SK-N-SH (cell line): ENCODE measurements around the gene CDAN1. TPM values are rescaled to one million over a fixed set of nuclear protein-coding genes. Genes with fewer than 3 reads are reported as not detected.
A peak's percentile ranks its signal among the peaks of the same experiment; 100 is the strongest.

Experiments
- CTCF ChIA-PET: fragments of 300-600, 350-600 bp; formaldehyde crosslinking; extraction: SDS; loops from one replicate; lab custom pipeline; 2021; lab: Yijun Ruan, JAX
- POLR2A ChIA-PET: fragments of 350-600 bp; sonication (Branson Sonifier 250); formaldehyde crosslinking; extraction: SDS; loops from one replicate; lab custom pipeline; 2020; ENCODE audit warnings: antibody characterized with exemption, inconsistent platforms; lab: Yijun Ruan, JAX
- DNase-seq: peaks from one replicate; pipeline ENCODE4 v3.0.0; 2012
- H2AFZ ChIP-seq: fragments of 200-600 bp; sonication (generic); 2 replicates; pipeline ENCODE4 v1.8.1; 2016; ENCODE audit warnings: antibody characterized with exemption, mild to moderate bottlenecking, low read depth
- H3F3A ChIP-seq: fragments of 200-600 bp; sonication (generic); replicated peaks from 2 replicates; pipeline ENCODE3; 2016; ENCODE audit warnings: antibody characterized with exemption, mild to moderate bottlenecking; ENCODE audit not compliant: insufficient read depth
- H3K27ac ChIP-seq, 2 experiments: fragments of 200-500 bp in 1 of 2; fragments of 200-600 bp in 1 of 2; sonication (Bioruptor generic) in 1 of 2; sonication (generic), shearing (Covaris generic) in 1 of 2; 2 replicates each; pipeline versions ENCODE4 v1.5.1 to v1.6.1; 2014 to 2016; ENCODE audit warnings: low read depth in 2 of 2, inconsistent platforms in 1 of 2, low read length in 1 of 2, mild to moderate bottlenecking in 1 of 2, mixed read lengths in 1 of 2
- H3K27me3 ChIP-seq: fragments of 200-600 bp; sonication (generic), shearing (Covaris generic); 2 replicates; pipeline ENCODE4 v1.6.1; 2016; ENCODE audit warnings: mixed run types; ENCODE audit not compliant: insufficient read depth
- H3K36me3 ChIP-seq, 2 experiments: fragments of 200-500 bp in 1 of 2; fragments of 200-600 bp in 1 of 2; sonication (Bioruptor generic) in 1 of 2; sonication (generic) in 1 of 2; replicated peaks in 1 of 2; 2 replicates each; pipeline versions ENCODE3 to v1.5.1; 2014 to 2016; ENCODE audit warnings: low read length in 1 of 2, mild to moderate bottlenecking in 1 of 2; ENCODE audit not compliant: insufficient read depth in 2 of 2, control insufficient read depth in 1 of 2
- H3K4me1 ChIP-seq, 2 experiments: fragments of 200-500 bp in 1 of 2; fragments of 200-600 bp in 1 of 2; sonication (Bioruptor generic) in 1 of 2; sonication (generic), shearing (Covaris generic) in 1 of 2; 2 replicates each; pipeline versions ENCODE4 v1.5.1 to v1.6.1; 2014 to 2016; ENCODE audit warnings: low read depth in 1 of 2, low read length in 1 of 2, mixed run types in 1 of 2; ENCODE audit not compliant: insufficient read depth in 2 of 2, control insufficient read depth in 1 of 2
- H3K4me2 ChIP-seq: fragments of 200-600 bp; sonication (generic), shearing (Covaris generic); 2 replicates; pipeline ENCODE4 v1.6.1; 2017; ENCODE audit warnings: mixed run types
- H3K4me3 ChIP-seq, 2 experiments: fragments of 200-500 bp in 1 of 2; fragments of 200-600 bp in 1 of 2; sonication (Bioruptor generic) in 1 of 2; sonication (generic), shearing (Covaris generic) in 1 of 2; 2 replicates each; pipeline versions ENCODE4 v1.5.1 to v1.8.1; 2014 to 2016; ENCODE audit warnings: low read depth in 2 of 2, inconsistent platforms in 1 of 2, low read length in 1 of 2, mild to moderate bottlenecking in 1 of 2, mixed read lengths in 1 of 2, moderate library complexity in 1 of 2
- H3K79me2 ChIP-seq: fragments of 200-600 bp; sonication (generic); 2 replicates; pipeline ENCODE4 v1.8.1; 2017; ENCODE audit warnings: mild to moderate bottlenecking; ENCODE audit not compliant: insufficient read depth
- H3K9ac ChIP-seq: fragments of 200-600 bp; sonication (generic); 2 replicates; pipeline ENCODE4 v1.6.1; 2017; ENCODE audit warnings: mixed run types
- H3K9me2 ChIP-seq: fragments of 200-600 bp; sonication (generic); 2 replicates; pipeline ENCODE4 v1.6.1; 2017; ENCODE audit warnings: mixed run types
- H3K9me3 ChIP-seq: fragments of 200-600 bp; sonication (generic); 2 replicates; pipeline ENCODE4 v1.6.1; 2017; ENCODE audit warnings: mixed run types, mild to moderate bottlenecking, moderate library complexity
- H4K20me1 ChIP-seq: fragments of 200-600 bp; sonication (generic); 2 replicates; pipeline ENCODE4 v1.6.1; 2017; ENCODE audit warnings: mild to moderate bottlenecking, mixed run types; ENCODE audit not compliant: insufficient read depth
- CHD2 ChIP-seq: fragments of 150-350 bp; IDR thresholded peaks from 2 replicates; pipeline ENCODE4 v1.6.1; 2018; ENCODE audit warnings: low read length; ENCODE audit not compliant: partially characterized antibody
- CTCF ChIP-seq: fragments of 200-600 bp; sonication (generic); IDR thresholded peaks from 2 replicates; pipeline ENCODE4 v1.6.1; 2017; ENCODE audit warnings: antibody characterized with exemption, mild to moderate bottlenecking, moderate library complexity
- EP300 ChIP-seq, 2 experiments: IDR thresholded peaks; 2 replicates each; pipeline versions ENCODE4 v1.4.0 to v1.6.1; 2012; ENCODE audit warnings: borderline replicate concordance in 1 of 2, low read depth in 1 of 2, low read length in 1 of 2
- EZH2phosphoT487 ChIP-seq: fragments of 200-600 bp; sonication (generic); IDR thresholded peaks from 2 replicates; pipeline ENCODE4 v1.6.1; 2017; ENCODE audit warnings: low read depth, mixed run types, mild to moderate bottlenecking, antibody characterized with exemption, moderate library complexity, borderline replicate concordance
- FOSL2 ChIP-seq: IDR thresholded peaks from 2 replicates; pipeline ENCODE4 v1.4.0; 2012; ENCODE audit warnings: low read depth, mild to moderate bottlenecking, moderate library complexity, borderline replicate concordance
- FOXJ3 ChIP-seq: sonication (generic); formaldehyde crosslinking; IDR thresholded peaks from 2 replicates; pipeline ENCODE4 v1.5.1; 2020; ENCODE audit warnings: mild to moderate bottlenecking, missing genetic modification reagents
- GABPA ChIP-seq: IDR thresholded peaks from 2 replicates; pipeline ENCODE4 v1.4.0; 2012; ENCODE audit warnings: low read depth, mild to moderate bottlenecking
- GATA2 ChIP-seq: sonication (generic); formaldehyde crosslinking; IDR thresholded peaks from 2 replicates; pipeline ENCODE4 v1.5.0; 2020; ENCODE audit warnings: mild to moderate bottlenecking, missing genetic modification reagents
- JUND ChIP-seq: IDR thresholded peaks from 2 replicates; pipeline ENCODE4 v1.4.0; 2012
- MAX ChIP-seq: IDR thresholded peaks from 2 replicates; pipeline ENCODE4 v1.4.0; 2012; ENCODE audit warnings: low read depth
- MEF2A ChIP-seq: IDR thresholded peaks from 2 replicates; pipeline ENCODE4 v1.4.0; 2012; ENCODE audit warnings: low read depth, borderline replicate concordance
- NRF1 ChIP-seq: IDR thresholded peaks from 2 replicates; pipeline ENCODE4 v1.6.1; 2012; ENCODE audit warnings: low read depth, mild to moderate bottlenecking, low read length
- PBX3 ChIP-seq: IDR thresholded peaks from 2 replicates; pipeline ENCODE4; 2012
- RCOR1 ChIP-seq: fragments of 150-350 bp; IDR thresholded peaks from 2 replicates; pipeline ENCODE4 v1.6.1; 2017; ENCODE audit warnings: antibody characterized with exemption, low read length
- RFX5 ChIP-seq: IDR thresholded peaks from 2 replicates; pipeline ENCODE4 v1.6.1; 2012; ENCODE audit warnings: mild to moderate bottlenecking, improper control_type of control experiment, low read length
- SIN3A ChIP-seq: IDR thresholded peaks from 2 replicates; pipeline ENCODE4 v1.6.1; 2012; ENCODE audit warnings: low read depth, mild to moderate bottlenecking, low read length, moderate library complexity, borderline replicate concordance
- SMC3 ChIP-seq: IDR thresholded peaks from 2 replicates; pipeline ENCODE4 v1.6.1; 2012; ENCODE audit warnings: low read depth, low read length, improper control_type of control experiment
- TAF1 ChIP-seq: IDR thresholded peaks from 2 replicates; pipeline ENCODE4 v1.6.1; 2012; ENCODE audit warnings: low read depth, mild to moderate bottlenecking, low read length, moderate library complexity, borderline replicate concordance
- TEAD4 ChIP-seq: IDR thresholded peaks from 2 replicates; pipeline ENCODE4 v1.4.0; 2012; ENCODE audit warnings: mild to moderate bottlenecking, borderline replicate concordance; ENCODE audit not compliant: insufficient read depth
- USF2 ChIP-seq: fragments of 150-350 bp; IDR thresholded peaks from 2 replicates; pipeline ENCODE4 v1.6.1; 2017; ENCODE audit warnings: antibody characterized with exemption, low read length, low read depth, borderline replicate concordance
- YY1 ChIP-seq: IDR thresholded peaks from 2 replicates; pipeline ENCODE4 v1.4.0; 2012; ENCODE audit warnings: low read depth, mild to moderate bottlenecking
- WGBS: methylation state at CpG from one replicate; pipeline ENCODE4 v1.1.6; 2017; ENCODE audit warnings: low lambda C conversion rate; 5-methylcytosine and 5-hydroxymethylcytosine counted together
- polyA plus RNA-seq, 3 experiments: library from polyadenylated mRNA; depleted of rRNA; stranded (reverse); fragments of >200 nt; gene quantifications; 2 replicates each; pipeline ENCODE4 v1.2.3, GENCODE V29; 2012
- TF ChIP-seq, protein P1 (sequence below): IDR thresholded peaks from 2 replicates; pipeline ENCODE4 v1.4.0; 2012; ENCODE audit warnings: low read depth, borderline replicate concordance
- TF ChIP-seq, protein P2 (sequence below): fragments of 150-350 bp; IDR thresholded peaks from 2 replicates; pipeline ENCODE4 v1.6.1; 2016; ENCODE audit warnings: mild to moderate bottlenecking, low read depth, low read length

The CDAN1 gene
- polyA plus RNA-seq, 1 of the 3 experiments (the other 2 are of a cell fraction), result 6.2 TPM

GRCh38 chr15:42744195-42744594, 7.3 kb upstream of the CDAN1 start (continued):
- TF ChIP-seq PBX3 (no peak), TAF1 (no peak), GABPA (no peak), TEAD4 (no peak), MAX (no peak), RCOR1 (no peak), RFX5 (no peak), JUND (no peak), FOXJ3 (no peak), NRF1 (no peak), SMC3 (no peak), MEF2A (no peak)
- TF ChIP-seq, protein P1, sequence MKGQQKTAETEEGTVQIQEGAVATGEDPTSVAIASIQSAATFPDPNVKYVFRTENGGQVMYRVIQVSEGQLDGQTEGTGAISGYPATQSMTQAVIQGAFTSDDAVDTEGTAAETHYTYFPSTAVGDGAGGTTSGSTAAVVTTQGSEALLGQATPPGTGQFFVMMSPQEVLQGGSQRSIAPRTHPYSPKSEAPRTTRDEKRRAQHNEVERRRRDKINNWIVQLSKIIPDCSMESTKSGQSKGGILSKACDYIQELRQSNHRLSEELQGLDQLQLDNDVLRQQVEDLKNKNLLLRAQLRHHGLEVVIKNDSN, result no peak
- TF ChIP-seq, protein P2, sequence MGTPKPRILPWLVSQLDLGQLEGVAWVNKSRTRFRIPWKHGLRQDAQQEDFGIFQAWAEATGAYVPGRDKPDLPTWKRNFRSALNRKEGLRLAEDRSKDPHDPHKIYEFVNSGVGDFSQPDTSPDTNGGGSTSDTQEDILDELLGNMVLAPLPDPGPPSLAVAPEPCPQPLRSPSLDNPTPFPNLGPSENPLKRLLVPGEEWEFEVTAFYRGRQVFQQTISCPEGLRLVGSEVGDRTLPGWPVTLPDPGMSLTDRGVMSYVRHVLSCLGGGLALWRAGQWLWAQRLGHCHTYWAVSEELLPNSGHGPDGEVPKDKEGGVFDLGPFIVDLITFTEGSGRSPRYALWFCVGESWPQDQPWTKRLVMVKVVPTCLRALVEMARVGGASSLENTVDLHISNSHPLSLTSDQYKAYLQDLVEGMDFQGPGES, result no peak

DNA sequence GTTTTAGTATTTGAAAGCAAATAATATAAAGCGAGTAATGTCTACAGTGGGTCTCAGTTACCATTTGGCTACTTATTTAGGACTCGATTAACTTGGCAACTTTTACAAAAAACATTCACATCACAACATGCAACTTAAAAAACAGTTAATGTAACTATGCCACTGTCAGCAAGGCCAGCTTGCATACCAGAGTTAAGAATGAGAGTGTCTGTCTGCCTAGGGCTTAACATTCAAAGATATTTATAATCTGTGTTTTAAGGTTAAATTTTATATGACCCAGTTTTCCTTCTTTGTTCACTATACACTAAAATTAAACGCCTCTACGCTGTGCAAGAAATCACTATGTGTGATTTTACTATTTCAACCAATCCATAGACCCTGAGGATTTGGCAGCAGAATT, 5.2 kb upstream of the CDAN1 start:
- Histone ChIP-seq H3K79me2 (peaks cover 6% of the 10 kb centered on the region; the same call in 1 of the 2 replicates), H3K9ac (no peak overlapping the region), H3F3A (peaks cover 15% of the 10 kb centered on the region), H3K36me3 (peaks cover 20 to 25% of the 10 kb centered on the region in 2 experiments), H3K27ac (peak overlapping the region; percentile 29 to 98; a peak in 3 of 4 replicates), H3K4me2 (no peak overlapping the region), H3K4me3 (no peak overlapping the region), H3K9me3 (no peaks in the 10 kb centered on the region), H4K20me1 (no peaks in the 10 kb centered on the region), H2AFZ (no peak overlapping the region), H3K9me2 (no peaks in the 10 kb centered on the region), H3K4me1 (peaks cover 0 to 33% of the 10 kb centered on the region in 2 experiments; a peak in 3 of 4 replicates), H3K27me3 (no peaks in the 10 kb centered on the region)
- POLR2A ChIA-PET, result no interaction called here
- DNase-seq, result no peak
- 61% methylated on average over 4 of the region's 4 CpGs for WGBS
- CTCF ChIA-PET, result interaction anchor here (0.6 to 1.9 kb wide), 5 partner anchors 9 to 184 kb away, joined by 3 to 15 read pairs (median 3); no protein-coding TSS in a partner anchor
- TF ChIP-seq YY1 (no peak), GATA2 (CRISPR knock-in tag) (no peak), CHD2 (no peak), CTCF (no peak), NRF1 (no peak), SIN3A (no peak), TEAD4 (no peak), RFX5 (no peak), GABPA (no peak), FOSL2 (no peak), USF2 (no peak), EZH2phosphoT487 (no peak), EP300 (IDR thresholded peaks at IDR 0.05; ENCODE audit: borderline replicate concordance in 1 of 2, low read depth in 1 of 2, low read length in 1 of 2) (no peak), MAX (no peak)
- TF ChIP-seq, protein P1, result no peak
